ENCODE measurements around the gene ETV4. TPM values are rescaled to one million over a fixed set of nuclear protein-coding genes. Genes with fewer than 3 reads are reported as not detected.

ETV4 gene
- total RNA-seq, 1 donor from 2014 or later, result not detected

DNA sequence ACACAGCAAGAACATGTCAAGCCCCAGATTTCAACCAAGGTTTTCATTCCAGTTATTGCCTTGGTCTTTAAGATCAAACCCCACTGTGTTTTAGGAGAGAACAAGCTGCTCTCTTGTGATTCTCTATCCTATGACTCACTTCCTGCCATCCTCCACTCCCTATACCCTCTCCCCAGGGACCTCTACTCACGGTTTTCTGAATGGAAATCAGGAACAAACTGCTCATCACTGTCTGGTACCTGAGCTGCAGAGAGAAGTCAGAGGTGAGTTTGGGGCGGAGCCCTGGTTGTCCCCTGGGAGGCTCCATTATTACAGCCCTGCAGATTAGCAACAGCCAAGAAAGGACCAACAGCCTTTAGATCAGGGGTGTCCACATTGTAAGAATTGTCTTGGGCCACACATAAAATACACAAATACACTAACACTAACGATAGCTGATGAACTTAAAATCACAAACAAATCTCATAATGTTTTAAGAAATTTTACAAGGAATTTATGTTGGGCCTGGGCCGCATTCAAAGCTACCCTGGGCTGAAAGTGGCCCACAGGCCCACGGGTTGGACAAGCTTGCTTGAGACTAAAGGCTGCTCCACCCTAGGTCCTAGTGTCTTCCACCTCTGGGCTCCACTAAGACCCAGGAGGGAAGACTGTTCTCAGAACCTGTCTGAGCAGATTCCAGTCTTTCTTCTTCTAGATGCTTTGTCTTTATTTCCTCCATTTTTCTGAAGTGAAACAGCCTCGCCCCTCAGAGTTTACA is 9.7 kb downstream of the ETV4 start:
- Mint-ChIP-seq H3K27ac (no peak overlapping the region), H3K4me3 (no peak overlapping the region), H3K27me3 (peaks cover 3% of the 10 kb centered on the region), H3K9me3 (no peaks in the 10 kb centered on the region), H3K36me3 (ENCODE audit: low read depth) (no peaks in the 10 kb centered on the region), H3K4me1 (peaks cover 5% of the 10 kb centered on the region)
- TF ChIP-seq, protein P1, sequence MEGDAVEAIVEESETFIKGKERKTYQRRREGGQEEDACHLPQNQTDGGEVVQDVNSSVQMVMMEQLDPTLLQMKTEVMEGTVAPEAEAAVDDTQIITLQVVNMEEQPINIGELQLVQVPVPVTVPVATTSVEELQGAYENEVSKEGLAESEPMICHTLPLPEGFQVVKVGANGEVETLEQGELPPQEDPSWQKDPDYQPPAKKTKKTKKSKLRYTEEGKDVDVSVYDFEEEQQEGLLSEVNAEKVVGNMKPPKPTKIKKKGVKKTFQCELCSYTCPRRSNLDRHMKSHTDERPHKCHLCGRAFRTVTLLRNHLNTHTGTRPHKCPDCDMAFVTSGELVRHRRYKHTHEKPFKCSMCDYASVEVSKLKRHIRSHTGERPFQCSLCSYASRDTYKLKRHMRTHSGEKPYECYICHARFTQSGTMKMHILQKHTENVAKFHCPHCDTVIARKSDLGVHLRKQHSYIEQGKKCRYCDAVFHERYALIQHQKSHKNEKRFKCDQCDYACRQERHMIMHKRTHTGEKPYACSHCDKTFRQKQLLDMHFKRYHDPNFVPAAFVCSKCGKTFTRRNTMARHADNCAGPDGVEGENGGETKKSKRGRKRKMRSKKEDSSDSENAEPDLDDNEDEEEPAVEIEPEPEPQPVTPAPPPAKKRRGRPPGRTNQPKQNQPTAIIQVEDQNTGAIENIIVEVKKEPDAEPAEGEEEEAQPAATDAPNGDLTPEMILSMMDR (IDR thresholded peaks at IDR 0.05), result no peak
- intact Hi-C loops (cut with micrococcal nuclease), result no loop called here
- ChIA-PET CTCF (no interaction called here), POLR2A (no interaction called here)
- DNase-seq (no peak), ATAC-seq (ENCODE audit: low read depth) (peak; percentile 52)

DNA sequence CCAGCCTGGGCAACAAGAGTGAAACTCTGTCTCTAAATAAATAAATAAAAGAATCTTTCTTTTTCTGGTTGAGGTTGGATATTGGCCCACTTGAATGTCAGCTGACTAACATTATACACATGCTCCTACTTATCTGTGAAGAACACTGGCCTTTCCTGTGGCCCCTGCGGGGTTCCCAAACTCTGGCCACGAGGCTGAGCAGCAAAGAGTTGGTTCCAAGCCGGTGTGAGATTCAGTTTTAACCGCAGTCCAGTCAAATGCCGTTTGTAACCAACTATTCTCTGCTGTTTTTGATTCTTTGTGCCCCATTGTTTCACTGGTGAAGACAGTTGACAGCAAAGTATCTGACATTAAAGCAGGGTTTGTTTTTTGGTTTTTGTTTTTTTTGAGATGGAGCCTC is 11.2 kb downstream of the ETV4 start:
- TF ChIP-seq, protein P1 (IDR thresholded peaks at IDR 0.05), result no peak
- CTCF ChIA-PET, result no interaction called here
- no peaks in the 10 kb centered on the region for H3K9me3 Mint-ChIP-seq
- H3K36me3 Mint-ChIP-seq (ENCODE audit: low read depth), result no peaks in the 10 kb centered on the region
- intact Hi-C loops (cut with micrococcal nuclease), result no loop called here
- H3K4me1 Mint-ChIP-seq, result peaks cover 5% of the 10 kb centered on the region
- no peak overlapping the region for H3K27ac Mint-ChIP-seq
- no peaks in the 10 kb centered on the region for H3K27me3 Mint-ChIP-seq
- DNase-seq (no peak), ATAC-seq (ENCODE audit: low read depth) (no peak)
- H3K4me3 Mint-ChIP-seq, result no peak overlapping the region
- POLR2A ChIA-PET, result no interaction called here

DNA sequence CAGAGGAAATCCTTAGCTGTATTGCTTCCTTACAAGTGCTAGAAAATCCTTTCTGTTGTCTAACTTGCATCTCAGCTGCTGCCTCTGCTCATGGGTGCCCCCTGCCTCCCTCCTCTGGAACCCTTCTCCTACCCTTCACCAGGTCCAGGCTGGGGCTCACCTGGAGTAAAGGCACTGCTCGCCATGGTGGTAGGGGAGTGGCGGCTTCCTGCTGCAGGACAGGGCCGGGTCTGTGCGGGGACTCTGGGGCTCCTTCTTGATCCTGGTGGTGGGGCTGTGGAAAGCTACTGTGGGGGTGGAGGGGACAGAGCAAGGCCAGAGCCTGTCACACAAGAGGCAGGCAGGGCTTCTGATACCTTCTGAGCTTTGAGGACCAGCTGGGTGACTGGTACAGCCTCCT is 12.4 kb downstream of the ETV4 start:
- H3K9me3 Mint-ChIP-seq, result no peaks in the 10 kb centered on the region
- ChIA-PET CTCF (no interaction called here), POLR2A (no interaction called here)
- H3K4me1 Mint-ChIP-seq, result peaks cover 5% of the 10 kb centered on the region
- DNase-seq, result no peak
- H3K36me3 Mint-ChIP-seq (ENCODE audit: low read depth), result peaks cover 3% of the 10 kb centered on the region
- TF ChIP-seq, protein P1 (IDR thresholded peaks at IDR 0.05), result no peak
- ATAC-seq (ENCODE audit: low read depth), result no peak
- H3K4me3 Mint-ChIP-seq, result no peak overlapping the region
- intact Hi-C loops (cut with micrococcal nuclease), result no loop called here
- H3K27me3 Mint-ChIP-seq, result no peaks in the 10 kb centered on the region
- H3K27ac Mint-ChIP-seq, result no peak overlapping the region

DNA sequence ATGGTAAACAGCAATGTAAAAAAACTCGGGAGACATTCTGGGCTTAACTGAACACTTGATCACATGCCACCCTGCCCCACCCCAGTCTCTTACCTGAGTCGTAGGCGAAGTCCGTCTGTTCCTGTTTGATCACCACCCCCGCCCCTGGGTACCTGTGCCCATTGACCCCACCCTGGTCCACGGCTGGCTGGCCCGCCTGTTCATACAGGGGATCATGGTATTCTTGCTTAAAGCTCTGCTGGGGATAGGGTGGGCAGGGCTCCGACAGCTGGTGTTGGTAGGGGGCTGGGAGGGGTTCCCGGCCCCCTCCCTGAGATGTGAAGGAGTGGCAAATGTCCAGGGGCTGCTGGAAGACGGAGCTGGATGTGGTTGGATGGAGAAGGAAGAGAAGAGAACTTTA is 13.6 kb downstream of the ETV4 start:
- Mint-ChIP-seq H3K9me3 (no peaks in the 10 kb centered on the region), H3K36me3 (ENCODE audit: low read depth) (peaks cover 6% of the 10 kb centered on the region), H3K4me1 (peaks cover 5% of the 10 kb centered on the region), H3K4me3 (no peak overlapping the region), H3K27me3 (no peaks in the 10 kb centered on the region), H3K27ac (no peak overlapping the region)
- intact Hi-C loops (cut with micrococcal nuclease), result no loop called here
- ATAC-seq (ENCODE audit: low read depth) (no peak), DNase-seq (no peak)
- TF ChIP-seq, protein P1 (IDR thresholded peaks at IDR 0.05), result no peak
- POLR2A ChIA-PET, result no interaction called here
- CTCF ChIA-PET, result no interaction called here

DNA sequence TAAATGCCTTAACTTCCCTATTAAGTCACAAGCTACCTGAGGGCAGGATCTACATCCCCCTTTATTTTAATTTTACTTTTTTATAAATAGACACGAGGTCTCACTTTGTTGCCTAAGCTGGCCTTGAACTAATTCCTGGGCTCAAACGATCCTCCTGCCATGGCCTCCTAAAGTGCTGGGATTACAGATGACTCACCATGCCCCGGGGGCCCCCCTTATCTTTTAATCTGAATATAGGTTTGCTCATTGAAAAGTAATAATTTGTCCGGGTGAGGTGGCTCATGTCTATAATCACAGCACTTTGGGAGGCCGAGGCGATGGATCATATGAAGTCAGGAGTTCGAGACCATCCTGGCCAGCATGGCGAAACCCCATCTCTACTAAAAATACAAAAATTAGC is 14.2 kb downstream of the ETV4 start:
- ATAC-seq (ENCODE audit: low read depth) (no peak), DNase-seq (no peak)
- ChIA-PET CTCF (no interaction called here), POLR2A (no interaction called here)
- no peak overlapping the region for H3K4me3 Mint-ChIP-seq
- H3K9me3 Mint-ChIP-seq, result no peaks in the 10 kb centered on the region
- no peak overlapping the region for H3K27ac Mint-ChIP-seq
- TF ChIP-seq, protein P1 (IDR thresholded peaks at IDR 0.05), result no peak
- no peaks in the 10 kb centered on the region for H3K27me3 Mint-ChIP-seq
- intact Hi-C loops (cut with micrococcal nuclease), result no loop called here
- peaks cover 5% of the 10 kb centered on the region for H3K4me1 Mint-ChIP-seq
- H3K36me3 Mint-ChIP-seq (ENCODE audit: low read depth), result peaks cover 10% of the 10 kb centered on the region
